Superior temporal gyrus (tissue), 1 donor: ENCODE data around the gene ARVCF.

ENCODE experiments used
- DNase-seq: peaks from one replicate; pipeline ENCODE4 v3.0.0-alpha.2; 2016; ENCODE audit errors: extremely low spot score

The ARVCF gene

DNA sequence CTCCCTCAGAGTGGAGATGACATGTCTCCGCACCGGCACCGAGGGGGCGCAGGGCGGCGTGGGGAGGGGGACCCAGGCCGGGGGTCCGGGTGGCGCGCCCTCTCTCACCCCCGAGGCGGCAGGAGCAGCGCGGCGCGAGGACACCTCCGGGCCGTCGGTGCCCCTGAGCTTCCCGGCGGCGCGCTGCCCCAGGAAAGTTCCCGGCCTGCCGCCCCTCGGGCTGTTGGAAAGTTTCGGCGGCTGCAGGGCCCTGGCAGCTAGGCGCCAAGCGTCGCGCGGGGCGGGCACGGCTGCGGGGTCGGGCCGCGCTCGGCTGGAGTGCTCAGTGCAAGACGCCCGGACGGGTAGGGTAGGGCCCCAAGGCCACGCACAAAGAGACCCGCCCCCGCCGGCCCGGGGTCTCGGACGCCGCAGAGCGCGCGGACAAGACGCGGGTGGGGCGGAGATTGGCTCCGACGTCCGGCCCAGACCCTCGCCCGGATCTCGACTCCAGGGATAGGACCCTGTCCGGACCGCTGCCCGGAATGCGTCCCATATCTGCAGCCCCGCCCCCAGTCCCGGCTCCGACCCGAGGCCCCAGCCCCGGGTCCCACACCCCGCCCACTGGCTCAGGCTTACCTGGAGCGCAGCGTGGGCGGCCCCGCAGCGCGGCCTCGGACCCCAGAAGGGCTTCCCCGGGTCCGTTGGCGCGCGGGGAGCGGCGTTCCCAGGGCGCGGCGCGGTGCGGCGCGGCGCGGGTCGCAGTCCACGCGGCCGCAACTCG is 471 bp downstream of the ARVCF start:
- no peak for DNase-seq

DNA sequence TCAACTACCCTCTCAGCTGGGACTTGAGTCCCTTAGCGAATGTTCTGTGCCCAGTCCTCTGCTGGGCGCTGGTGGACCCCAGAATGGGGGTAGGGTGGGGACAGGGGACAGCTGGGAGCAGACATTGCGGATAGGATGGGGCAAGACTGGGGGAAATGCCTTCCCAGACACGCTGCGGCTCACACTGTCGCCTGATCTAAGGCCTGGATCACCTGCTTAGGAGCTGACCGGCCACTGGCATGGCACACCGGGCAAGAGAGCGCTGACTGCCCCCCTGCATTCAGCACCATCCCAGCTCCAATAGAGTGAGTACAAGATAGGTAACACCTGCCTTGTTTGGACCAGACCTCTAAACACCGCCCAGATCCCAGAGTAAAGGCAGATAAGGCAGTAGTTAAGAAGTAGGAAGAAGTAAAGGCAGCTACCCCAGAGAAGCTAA is 1.4 kb downstream of the ARVCF start:
- DNase-seq, result no peak

DNA sequence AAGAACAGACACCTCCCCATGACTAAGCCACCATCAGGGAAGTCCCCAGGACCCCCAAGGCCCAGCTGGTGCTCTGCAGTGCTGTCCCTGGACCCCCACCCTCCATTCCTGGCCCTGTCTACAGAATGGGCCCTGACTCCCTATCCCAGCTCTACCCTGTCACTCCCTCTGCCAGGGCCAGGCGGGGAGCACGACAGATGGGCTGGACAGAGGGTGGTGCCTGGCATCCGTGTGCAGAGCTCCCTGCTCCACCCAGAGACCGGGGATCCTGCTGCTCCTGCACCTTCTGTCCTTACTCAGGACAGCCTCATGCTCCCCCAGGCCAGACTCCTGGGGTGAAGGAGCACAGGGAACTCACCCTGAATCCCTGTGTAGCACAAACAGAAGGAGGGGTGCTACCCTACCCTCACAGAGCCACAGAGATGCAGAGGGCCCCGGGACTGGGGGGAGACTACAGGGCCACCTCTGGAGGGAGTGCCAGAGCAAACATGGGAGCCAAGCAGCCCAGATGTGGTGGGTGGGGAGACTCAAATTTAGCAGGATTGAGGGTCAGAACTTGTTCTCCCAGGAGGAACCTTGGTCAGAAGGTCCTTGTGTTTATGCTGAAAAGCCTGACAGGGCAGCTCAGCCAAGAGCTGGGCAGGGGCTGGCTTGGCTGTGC is 2.0 kb downstream of the ARVCF start:
- no peak for DNase-seq

DNA sequence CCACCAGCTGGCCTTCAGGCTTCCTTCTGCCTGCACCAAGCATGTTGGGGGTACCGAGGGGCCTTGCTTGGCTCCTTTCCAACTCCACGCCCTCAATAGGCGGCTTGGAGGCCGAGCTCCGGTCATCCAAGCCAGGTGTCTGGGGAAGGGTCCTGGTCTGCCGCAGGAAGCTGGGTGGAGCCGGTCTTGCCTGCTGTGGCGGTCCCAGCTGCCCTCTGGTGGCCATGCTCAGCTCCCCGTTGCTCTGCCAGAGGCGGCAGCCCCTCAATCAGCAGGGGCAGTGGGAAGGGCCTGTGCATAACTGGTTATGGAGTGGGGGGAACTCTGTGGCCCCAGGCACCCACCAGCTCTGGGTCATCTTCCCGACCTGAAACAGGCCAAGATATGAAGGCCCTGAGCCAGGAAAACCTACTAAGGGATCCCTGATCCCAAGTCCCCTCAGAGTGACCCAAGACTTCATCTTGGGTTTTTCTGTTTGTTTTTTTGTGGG is 3.2 kb downstream of the ARVCF start:
- peak; percentile 61 for DNase-seq

DNA sequence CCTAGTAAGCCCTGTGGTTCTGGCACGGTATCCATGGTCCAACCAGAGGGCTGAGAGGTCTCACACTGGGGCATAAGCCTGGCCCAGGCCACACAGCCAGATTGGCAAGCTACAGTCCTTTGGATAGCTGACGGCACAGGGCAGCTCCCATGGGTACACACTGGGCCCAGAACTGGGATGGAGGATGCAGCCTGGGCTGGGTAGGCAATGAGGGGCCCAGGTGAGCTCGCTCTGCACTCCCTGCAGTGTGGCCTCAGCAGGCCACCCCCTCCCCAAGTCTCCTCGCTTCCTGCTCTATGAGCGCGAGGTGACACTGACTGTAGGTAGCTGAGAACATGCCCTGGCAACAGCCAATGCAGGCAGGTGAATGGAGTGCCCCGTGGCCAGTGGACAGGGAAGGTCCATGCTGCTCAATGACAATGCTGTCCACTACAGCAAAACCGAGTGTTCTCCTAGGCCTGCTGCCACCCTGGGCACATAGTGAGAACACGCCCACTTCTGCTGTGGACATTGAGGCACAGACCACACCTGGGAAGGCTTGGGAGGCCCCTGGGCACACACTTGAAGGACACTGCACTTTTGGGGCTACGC is 3.8 kb downstream of the ARVCF start:
- no peak for DNase-seq

DNA sequence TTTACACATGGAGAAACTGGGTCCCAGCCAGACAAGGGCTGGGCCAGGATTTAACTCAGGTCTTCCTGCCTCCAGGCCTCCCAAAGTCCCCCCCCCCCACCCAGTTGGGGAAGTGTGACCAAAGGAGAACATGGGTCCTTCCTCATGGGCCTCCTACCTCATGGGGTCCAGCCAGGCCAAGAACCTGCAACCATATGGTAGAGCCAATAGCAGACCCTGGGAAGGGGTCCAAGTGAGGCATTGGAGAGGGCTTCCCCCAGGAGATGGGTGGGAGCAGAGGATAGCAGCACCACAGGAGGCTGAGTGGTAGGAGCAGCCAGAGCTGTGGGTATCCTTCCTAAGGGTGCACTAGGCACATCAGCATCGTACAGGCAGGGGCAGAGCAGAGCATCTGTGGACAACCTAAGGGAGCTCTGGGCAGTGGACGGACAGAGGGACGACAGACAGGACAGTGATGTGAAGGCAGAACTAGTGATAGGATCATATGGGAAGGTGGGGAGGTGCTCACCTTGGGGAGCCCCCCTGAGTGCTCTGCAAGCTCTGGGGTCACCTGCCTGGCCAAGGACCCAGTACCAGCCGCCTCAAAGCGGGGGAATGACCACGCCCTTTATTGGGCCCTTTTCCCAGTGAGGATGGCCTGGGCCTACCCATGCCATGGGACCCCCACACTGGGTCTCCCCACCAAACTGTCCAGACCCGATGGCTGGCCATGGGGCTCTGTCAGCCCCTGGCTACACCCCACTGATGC is 4.5 kb downstream of the ARVCF start:
- no peak for DNase-seq

DNA sequence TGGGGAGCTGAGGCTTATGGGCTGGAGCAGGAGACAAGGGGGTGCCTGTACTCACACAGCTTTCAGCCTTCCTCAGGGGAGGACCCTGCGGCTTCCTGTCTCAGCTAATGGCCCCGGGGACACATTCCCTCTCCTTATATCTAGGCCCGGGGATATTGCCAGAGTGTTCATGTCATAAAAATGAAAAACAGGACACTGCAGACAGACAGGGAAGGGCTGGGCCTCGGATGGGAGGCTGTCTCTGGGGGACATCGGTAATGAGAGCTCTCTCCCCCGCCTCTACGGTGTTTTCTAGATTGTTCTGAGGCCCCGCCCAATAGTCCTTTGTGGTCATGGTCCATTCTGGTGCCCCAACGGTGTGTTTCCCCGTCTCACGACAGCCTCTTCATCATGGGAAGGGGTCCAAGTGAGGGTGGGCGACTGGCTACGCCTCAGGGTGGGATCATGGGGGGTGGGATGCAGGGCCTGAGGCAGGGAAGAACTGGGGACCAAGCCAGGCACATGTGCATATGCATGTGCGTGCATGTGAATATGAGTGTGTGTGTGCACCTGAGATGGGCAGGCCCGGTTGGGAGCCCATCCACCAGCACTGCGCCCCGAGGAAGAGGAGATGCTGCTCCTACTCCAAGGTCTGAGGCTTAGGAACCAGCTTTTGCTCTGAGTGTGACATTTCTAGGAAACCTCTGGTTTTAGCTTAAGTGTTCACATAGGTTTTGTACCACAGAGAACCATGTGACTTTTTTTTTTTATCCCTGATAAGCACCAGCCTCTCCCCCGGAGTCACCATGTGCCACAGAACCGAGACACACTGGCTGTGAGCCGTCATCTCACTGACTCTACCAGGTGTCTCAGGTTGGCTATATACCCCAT is 5.3 kb downstream of the ARVCF start:
- no peak for DNase-seq

DNA sequence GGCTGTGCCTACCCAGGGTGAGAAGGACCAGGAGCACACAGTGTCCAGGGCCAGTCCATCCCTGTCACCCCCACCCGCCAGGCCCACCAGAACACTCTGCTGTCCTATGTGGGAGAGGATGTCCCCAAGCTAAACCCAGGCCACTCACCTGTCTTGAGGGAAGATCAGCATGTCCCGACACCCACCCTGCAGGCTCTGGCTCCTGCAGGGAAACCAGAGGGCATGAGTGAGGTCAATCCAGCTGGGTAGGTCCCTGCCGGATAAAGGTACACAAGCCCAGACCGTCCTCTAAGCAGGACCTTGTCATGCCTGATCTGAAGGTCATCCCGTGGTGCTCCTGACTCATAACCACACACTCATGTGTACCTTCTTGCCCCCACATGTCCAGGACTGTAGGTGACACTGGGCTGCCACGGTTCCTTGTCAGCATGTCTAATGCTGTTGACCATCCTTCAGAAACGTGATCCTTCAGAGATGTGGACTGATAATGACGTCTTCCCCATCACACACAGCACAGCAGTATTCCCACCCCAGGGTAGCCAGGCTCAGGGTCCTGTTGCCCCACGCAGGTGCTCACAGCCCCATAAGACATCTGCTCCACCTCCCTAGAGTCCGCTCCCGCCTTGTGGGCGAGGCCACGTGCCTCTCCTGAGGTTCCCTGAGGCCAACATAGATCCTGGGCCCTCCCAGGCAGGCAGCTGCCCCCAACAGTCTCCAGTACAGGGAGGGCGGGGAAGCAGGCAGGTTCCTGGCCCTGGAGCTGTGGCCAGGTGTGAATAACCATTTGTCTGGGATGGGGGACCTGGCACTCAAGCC is 6.1 kb downstream of the ARVCF start:
- no peak for DNase-seq

DNA sequence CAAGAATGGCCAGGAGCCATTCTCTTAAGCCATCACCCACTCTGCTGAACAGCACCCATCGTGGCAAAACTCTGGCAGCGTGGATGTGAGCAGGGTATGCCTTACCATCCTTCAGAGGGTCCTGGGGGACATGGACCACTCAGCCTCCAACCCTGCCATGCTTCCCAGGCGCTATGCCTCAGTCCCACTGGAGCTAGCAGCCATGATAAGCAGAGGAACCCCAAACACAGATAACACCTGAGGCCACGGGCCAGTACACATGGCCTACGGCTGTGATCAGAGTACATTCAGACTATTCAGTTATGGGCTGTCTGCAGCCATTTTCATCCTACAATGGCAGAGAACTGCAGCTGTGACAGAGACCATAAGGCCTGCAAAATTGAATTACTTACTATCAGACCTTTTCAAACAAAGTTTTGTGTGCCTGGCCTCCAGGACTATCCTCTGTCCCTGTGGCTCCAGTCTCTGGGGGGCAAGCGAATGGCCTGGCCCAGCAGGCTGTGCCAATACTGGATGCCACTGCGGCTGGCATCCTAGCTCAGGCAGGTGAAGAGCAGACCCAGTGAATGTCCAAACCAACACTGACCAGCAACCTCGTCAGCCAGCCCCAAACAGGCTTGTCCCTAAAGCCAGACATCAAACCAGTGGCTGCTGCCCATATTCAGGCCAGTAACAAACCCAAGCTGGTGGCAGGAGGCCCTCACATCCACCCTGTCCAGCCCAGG is 6.9 kb downstream of the ARVCF start:
- no peak for DNase-seq

DNA sequence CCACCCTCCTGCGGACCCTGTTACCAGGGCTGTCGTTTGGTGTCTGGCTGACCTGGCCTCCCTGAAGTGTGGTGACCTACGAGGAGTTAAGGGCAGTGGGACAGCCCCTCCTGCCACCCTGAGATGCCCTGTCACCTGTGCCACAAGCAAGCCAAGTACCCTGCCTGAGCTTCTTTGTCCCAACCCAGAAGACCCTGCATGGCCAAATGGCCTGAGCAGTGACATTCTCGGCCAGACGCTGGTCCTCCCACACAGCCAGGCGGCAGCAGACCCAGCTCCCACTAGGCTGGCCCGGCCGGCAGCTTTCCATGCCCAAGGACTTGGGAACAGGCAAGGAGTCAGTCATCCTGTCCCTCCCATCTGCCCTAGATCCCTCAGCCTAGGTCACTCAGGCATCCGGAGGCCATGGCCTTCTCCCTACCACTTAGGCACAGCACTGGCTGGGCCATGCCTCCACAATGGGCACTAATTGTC is 7.6 kb downstream of the ARVCF start:
- no peak for DNase-seq

DNA sequence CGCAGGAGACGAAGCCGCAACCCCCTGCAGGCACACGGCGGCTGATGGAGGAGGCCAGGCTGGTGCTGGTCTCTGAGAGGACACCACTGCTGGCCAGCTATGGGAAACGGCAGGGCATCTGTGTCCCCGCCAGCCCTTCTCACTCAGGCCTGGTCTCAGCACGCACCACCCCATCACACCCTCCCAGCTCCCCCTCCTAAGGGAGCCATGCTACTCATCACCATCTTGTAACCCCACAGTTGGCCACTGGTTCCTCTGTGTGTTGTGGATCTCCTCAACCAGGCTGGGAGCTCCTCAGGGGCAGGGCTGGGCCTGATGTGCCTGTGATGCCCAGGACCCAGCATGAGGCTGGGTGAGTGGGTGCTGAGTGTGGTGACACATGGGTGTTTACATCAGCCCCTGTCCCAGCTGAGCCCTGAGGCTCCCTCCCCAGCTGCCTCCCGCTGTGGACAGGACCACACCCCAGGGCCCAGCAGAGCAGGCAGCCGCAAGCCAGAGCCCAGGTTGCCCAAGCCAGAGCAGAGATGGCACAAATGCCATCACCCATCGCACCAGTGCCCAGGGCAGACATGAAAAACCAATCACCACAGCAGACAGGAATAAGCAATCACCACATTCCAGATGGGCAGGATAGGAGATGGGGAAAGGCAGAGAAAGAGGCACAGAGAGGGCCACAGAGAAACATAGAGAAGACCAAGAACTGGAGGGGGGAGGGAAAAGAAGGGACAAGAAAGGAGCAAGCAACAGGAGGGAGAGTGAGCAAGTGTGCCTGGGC is 8.2 kb downstream of the ARVCF start:
- no peak for DNase-seq

DNA sequence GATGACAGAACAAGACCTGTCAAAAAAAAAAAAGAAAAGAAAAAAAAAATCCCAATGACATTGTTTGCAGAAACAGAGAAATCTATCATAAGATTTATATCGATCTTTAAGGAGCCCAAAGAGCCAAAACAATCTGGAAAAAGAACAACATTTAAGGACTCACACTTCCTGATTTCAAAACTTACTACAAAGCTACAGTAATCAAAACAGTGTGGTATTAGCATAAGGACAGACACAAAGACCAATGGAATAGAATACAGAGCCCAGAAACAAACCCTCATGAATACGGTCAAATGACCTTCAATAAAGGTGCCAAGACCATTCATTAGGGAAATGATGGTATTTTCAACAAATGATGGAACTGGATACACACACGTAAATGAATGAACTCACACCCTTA is 12.2 kb downstream of the ARVCF start:
- no peak for DNase-seq

DNA sequence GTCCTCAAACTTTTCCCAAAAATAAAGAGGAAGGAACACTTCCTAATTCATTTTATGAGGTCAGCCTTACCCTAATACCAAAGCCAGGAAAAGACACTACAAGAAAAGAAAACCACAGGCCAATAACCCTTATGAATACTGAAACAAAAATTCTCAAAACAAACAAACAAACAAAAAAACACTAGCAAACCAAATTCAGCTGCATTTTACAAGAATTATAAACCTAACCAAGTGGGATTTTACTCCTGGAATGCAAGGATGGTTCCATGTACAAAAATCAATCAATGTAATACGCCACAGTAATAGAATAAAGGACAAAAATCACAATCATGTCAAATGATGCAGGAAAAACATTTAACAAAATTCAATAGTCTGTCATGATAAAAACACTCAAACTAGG is 13.3 kb downstream of the ARVCF start:
- DNase-seq, result no peak

DNA sequence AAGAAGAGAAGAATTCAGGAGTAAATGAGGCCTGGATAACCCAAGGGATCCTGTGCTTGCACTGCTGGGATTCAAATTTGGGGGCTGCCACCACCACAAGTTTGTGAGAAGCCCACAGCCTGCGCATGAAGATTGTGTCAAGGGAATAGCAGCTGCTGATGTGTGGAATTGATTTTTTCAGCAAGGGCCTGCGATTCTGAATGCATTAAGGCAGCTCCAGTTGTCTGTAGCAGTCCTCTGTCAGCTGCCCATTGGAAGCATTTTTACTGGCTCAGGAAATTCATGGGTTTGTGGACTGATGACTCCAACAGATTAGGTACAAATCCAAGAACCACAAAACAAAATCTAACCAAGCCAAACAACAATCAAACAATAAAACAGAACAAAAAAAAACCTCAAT is 14.0 kb downstream of the ARVCF start:
- DNase-seq, result no peak

DNA sequence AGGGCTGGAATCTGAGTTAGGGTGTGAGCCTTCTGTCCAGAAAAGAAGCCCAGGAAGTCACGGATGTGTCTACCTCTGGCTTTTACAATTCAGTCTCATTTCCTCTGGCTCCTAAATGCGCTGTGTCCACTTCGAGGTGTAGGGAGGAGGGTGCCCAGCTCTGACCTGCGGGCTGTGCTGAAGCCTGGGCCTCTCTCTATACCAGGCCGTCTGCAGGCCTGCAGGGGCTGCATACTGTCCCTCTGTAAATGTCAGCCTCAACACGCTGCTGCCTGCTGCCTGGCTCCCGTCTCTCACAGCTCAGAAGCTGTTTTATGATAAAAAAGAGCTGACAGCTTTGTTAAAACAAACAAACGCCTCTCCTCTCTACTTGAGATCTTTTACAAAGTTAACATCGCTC is 14.5 kb downstream of the ARVCF start:
- no peak for DNase-seq

DNA sequence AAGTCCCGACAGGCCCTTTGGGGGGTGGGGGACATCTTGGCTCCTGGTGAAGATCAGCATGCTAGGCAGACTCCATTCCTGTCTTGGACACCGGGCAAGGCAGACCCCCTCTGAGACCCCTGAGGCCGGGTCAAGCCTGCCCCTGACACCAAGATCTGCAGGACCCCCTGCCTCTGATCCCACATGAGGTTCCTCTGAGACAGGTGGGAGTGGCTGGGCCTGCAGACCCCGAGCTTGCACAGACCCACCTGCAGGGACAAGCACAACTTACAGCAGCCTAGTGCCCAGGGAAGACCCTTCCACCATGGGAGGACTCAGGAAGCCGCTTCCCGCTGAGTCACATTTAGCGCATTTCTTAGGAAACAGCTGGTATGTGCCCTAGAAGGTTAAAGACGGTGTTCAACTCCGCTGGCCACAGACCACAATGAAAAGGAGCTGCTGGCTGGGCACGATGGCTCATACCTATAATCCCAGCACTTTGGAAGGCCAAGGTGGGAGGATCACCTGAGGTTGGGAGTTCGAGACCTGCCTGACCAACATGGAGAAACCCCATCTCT is 15.5 kb downstream of the ARVCF start:
- no peak for DNase-seq

DNA sequence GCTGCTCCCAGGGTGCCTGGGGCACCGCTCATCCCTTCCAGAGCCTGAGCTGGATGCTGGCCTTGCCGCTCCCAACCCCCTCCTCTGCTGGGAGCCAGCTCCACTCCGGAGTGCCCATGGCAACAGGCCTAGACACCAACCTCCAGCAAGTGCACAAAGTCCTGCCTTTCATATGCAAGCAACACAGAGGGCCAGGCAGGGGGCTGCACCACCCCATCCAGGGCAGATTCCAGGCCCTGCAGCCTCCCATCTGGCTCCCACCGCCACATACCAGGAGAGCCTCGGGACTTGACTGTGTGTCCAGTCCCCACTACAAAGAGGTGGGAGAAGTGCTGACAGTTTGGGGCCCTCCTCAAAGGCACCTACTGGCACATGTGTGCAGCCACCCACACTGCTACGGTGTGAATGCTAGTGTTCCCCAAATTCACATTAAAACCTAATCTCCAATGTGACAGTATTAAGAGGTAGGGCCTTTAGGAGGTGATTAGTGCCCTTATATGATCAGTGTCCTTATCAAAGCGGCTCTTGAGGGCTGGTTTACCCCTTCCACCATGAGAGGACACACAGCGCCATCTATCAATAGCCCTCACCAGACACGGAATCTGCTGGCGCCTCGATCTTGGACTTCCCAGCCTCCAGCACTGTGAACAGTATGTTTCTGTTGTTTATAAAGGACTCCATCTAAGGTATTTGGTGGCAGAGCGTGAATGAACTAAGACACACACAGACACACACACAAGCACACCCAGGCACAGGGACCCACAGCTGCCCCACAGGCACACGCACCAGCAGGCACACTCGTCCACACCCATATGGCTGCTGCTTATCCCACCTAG is 16.2 kb downstream of the ARVCF start:
- DNase-seq, result no peak
